Measurements from ENCODE around the gene ZNF701.
"Not testable (repeated sequence)": the region's sequence is repeated elsewhere in the genome, so short reads cannot be mapped to it uniquely, and the experiment has no call there.

The ZNF701 gene

GRCh38 chr19:52621376-52621775 is 51.3 kb downstream of the ZNF701 start:
- H3K36me3 ChIP-seq (ENCODE audit: control insufficient read depth, insufficient read depth, low read length) = no peaks in the 10 kb centered on the region
- TF ChIP-seq, protein P1, sequence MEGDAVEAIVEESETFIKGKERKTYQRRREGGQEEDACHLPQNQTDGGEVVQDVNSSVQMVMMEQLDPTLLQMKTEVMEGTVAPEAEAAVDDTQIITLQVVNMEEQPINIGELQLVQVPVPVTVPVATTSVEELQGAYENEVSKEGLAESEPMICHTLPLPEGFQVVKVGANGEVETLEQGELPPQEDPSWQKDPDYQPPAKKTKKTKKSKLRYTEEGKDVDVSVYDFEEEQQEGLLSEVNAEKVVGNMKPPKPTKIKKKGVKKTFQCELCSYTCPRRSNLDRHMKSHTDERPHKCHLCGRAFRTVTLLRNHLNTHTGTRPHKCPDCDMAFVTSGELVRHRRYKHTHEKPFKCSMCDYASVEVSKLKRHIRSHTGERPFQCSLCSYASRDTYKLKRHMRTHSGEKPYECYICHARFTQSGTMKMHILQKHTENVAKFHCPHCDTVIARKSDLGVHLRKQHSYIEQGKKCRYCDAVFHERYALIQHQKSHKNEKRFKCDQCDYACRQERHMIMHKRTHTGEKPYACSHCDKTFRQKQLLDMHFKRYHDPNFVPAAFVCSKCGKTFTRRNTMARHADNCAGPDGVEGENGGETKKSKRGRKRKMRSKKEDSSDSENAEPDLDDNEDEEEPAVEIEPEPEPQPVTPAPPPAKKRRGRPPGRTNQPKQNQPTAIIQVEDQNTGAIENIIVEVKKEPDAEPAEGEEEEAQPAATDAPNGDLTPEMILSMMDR (IDR thresholded peaks at IDR 0.05) = no peak

GRCh38 chr19:52622261-52622660 is 52.2 kb downstream of the ZNF701 start:
- Histone ChIP-seq H3K36me3 (ENCODE audit: control insufficient read depth, insufficient read depth, low read length) (no peaks in the 10 kb centered on the region), H3K79me2 (no peaks in the 10 kb centered on the region), H3K4me2 (ENCODE audit: low read length) (no peak overlapping the region), H3K4me1 (no peaks in the 10 kb centered on the region), H3K4me3 (ENCODE audit: low read depth, low read length) (no peak overlapping the region), H3K9ac (no peak overlapping the region), H3K27ac (no peak overlapping the region), H2AFZ (no peak overlapping the region), H3K9me3 (ENCODE audit: control insufficient read depth, low read length) (no peaks in the 10 kb centered on the region), H3K27me3 (ENCODE audit: control insufficient read depth, insufficient read depth, low read length) (no peaks in the 10 kb centered on the region)
- TF ChIP-seq, protein P1 (IDR thresholded peaks at IDR 0.05) = no peak

More at GRCh38 chr19:52621376-52621775, 51.3 kb downstream of the ZNF701 start:
- no peak overlapping the region for H3K4me3 ChIP-seq (ENCODE audit: low read depth, low read length)
- H3K4me2 ChIP-seq (ENCODE audit: low read length) = no peak overlapping the region
- H3K9ac ChIP-seq = no peak overlapping the region
- H3K79me2 ChIP-seq = no peaks in the 10 kb centered on the region
- H3K4me1 ChIP-seq = no peaks in the 10 kb centered on the region
- no peak overlapping the region for H2AFZ ChIP-seq
- H3K9me3 ChIP-seq (ENCODE audit: control insufficient read depth, low read length) = no peaks in the 10 kb centered on the region
- H3K27me3 ChIP-seq (ENCODE audit: control insufficient read depth, insufficient read depth, low read length) = no peaks in the 10 kb centered on the region
- H3K27ac ChIP-seq = no peak overlapping the region

- no peaks in the 10 kb centered on the region for H3K79me2 ChIP-seq
- H3K4me3 ChIP-seq (ENCODE audit: low read depth, low read length) = no peak overlapping the region
- H3K9me3 ChIP-seq (ENCODE audit: control insufficient read depth, low read length) = no peaks in the 10 kb centered on the region
- no peak overlapping the region for H2AFZ ChIP-seq
- no peak overlapping the region for H3K9ac ChIP-seq
- H3K27me3 ChIP-seq (ENCODE audit: control insufficient read depth, insufficient read depth, low read length) = no peaks in the 10 kb centered on the region
- no peak overlapping the region for H3K27ac ChIP-seq
- TF ChIP-seq, protein P1 (IDR thresholded peaks at IDR 0.05) = no peak
- no peaks in the 10 kb centered on the region for H3K36me3 ChIP-seq (ENCODE audit: control insufficient read depth, insufficient read depth, low read length)
- no peak overlapping the region for H3K4me2 ChIP-seq (ENCODE audit: low read length)
- H3K4me1 ChIP-seq = no peaks in the 10 kb centered on the region
Measured at GRCh38 chr19:52626915-52627314, 56.8 kb downstream of the ZNF701 start.

- not testable (repeated sequence) for H3K4me1 ChIP-seq; H3K4me2 ChIP-seq (ENCODE audit: low read length); H3K27me3 ChIP-seq (ENCODE audit: control insufficient read depth, insufficient read depth, low read length); H3K9me3 ChIP-seq (ENCODE audit: control insufficient read depth, low read length); H3K36me3 ChIP-seq (ENCODE audit: control insufficient read depth, insufficient read depth, low read length); H3K9ac ChIP-seq; H3K79me2 ChIP-seq; H3K27ac ChIP-seq; H2AFZ ChIP-seq; H3K4me3 ChIP-seq (ENCODE audit: low read depth, low read length)
Measured at GRCh38 chr19:52627441-52627840, 57.4 kb downstream of the ZNF701 start.

DNA sequence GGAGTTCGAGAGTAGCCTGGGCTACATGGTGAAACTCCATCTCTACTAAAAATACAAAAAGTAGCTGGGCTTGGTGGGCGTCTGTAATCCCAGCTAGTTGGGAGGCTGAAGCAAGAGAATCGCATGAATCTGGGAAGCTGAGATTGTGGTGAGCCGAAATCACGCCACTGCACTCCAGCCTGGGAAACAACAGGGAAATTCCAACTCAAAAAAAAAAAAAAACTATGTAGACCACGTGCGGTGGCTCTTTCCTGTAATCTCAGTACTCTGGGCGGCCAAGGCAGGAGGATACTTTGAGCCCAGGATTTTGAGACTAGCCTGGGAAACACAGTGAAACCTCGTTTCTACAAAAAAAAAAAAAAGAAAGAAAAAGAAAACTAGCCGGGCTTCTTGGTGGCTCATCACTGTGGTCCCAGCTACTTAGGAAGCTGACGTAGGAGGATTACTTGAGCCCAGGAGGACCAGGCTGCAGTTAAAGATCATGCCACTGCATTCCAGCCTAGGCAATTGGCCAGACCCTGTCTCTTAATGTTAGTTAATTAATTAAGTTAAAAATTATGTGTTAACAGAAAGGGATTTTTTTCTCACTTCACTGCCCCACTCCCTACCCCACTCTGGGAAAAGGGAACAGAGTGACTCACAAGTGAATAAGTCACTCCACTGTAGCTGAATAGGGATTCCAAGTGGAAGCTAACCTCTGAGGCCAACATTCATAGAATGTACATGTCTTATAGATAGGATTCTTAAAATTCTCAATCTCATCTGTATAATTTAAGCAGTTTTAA is 65.9 kb downstream of the ZNF701 start:
- TF ChIP-seq, protein P1 (IDR thresholded peaks at IDR 0.05) = no peak
- Histone ChIP-seq H3K27me3 (ENCODE audit: control insufficient read depth, insufficient read depth, low read length) (no peaks in the 10 kb centered on the region), H3K4me1 (peaks cover 3% of the 10 kb centered on the region), H3K4me3 (ENCODE audit: low read depth, low read length) (no peak overlapping the region), H2AFZ (no peak overlapping the region), H3K36me3 (ENCODE audit: control insufficient read depth, insufficient read depth, low read length) (no peaks in the 10 kb centered on the region), H3K9me3 (ENCODE audit: control insufficient read depth, low read length) (no peaks in the 10 kb centered on the region), H3K27ac (no peak overlapping the region), H3K9ac (no peak overlapping the region), H3K4me2 (ENCODE audit: low read length) (no peak overlapping the region), H3K79me2 (no peaks in the 10 kb centered on the region)
